Fibroblast of lung (primary cell): ENCODE measurements around the gene ZNRF3. TPM values are rescaled to one million over a fixed set of nuclear protein-coding genes. Genes with fewer than 3 reads are reported as not detected.

Experiments
- DNase-seq, 2 donors: peaks; one replicate each; pipeline versions ENCODE4 v3.0.0 to v3.0.0-alpha.2; 2010; ENCODE audit warnings: low read depth in 2 of 2
- H2AFZ ChIP-seq: 2 replicates; pipeline ENCODE4 v1.5.1; 2012; ENCODE audit warnings: low read length, control low read depth, inconsistent platforms
- H3K27ac ChIP-seq: 2 replicates; pipeline ENCODE4 v1.5.1; 2011; ENCODE audit warnings: low read length, control low read depth; ENCODE audit not compliant: insufficient read depth
- H3K27me3 ChIP-seq: 2 replicates; pipeline ENCODE4 v1.5.1; 2011; ENCODE audit warnings: mild to moderate bottlenecking, low read length; ENCODE audit not compliant: control insufficient read depth, insufficient read depth
- H3K36me3 ChIP-seq: 2 replicates; pipeline ENCODE4 v1.5.1; 2011; ENCODE audit warnings: low read length; ENCODE audit not compliant: control insufficient read depth, insufficient read depth
- H3K4me1 ChIP-seq: 2 replicates; pipeline ENCODE4 v1.5.1; 2011; ENCODE audit warnings: low read length; ENCODE audit not compliant: control insufficient read depth, insufficient read depth; ENCODE audit errors: extremely low read depth
- H3K4me2 ChIP-seq: 2 replicates; pipeline ENCODE4 v1.5.1; 2011; ENCODE audit warnings: low read length, control low read depth; ENCODE audit not compliant: insufficient read depth; ENCODE audit errors: extremely low read depth
- H3K4me3 ChIP-seq, 4 experiments: fragments of 200-600 bp in 1 of 4; sonication (generic) in 1 of 4; replicated peaks in 1 of 4; 2 replicates each; pipeline ENCODE4 v1.5.1; 2011 to 2016; ENCODE audit warnings: low read length in 4 of 4, low read depth in 3 of 4, mild to moderate bottlenecking in 3 of 4, control low read depth in 2 of 4, inconsistent platforms in 1 of 4, mixed read lengths in 1 of 4; ENCODE audit not compliant: insufficient read depth in 1 of 4; ENCODE audit errors: control extremely low read depth in 1 of 4
- H3K79me2 ChIP-seq: 2 replicates; pipeline ENCODE4 v1.5.1; 2012; ENCODE audit warnings: mild to moderate bottlenecking, low read length, inconsistent platforms; ENCODE audit not compliant: control insufficient read depth, insufficient read depth
- H3K9ac ChIP-seq: 2 replicates; pipeline ENCODE4 v1.5.1; 2011; ENCODE audit warnings: mild to moderate bottlenecking, low read length, control low read depth; ENCODE audit not compliant: insufficient read depth
- H3K9me3 ChIP-seq: 2 replicates; pipeline ENCODE4 v1.5.1; 2012; ENCODE audit warnings: low read depth, low read length; ENCODE audit not compliant: control insufficient read depth, insufficient read depth
- H4K20me1 ChIP-seq: 2 replicates; pipeline ENCODE4 v1.5.1; 2011; ENCODE audit warnings: low read length; ENCODE audit not compliant: control insufficient read depth, insufficient read depth; ENCODE audit errors: extremely low read depth
- EZH2 ChIP-seq: IDR thresholded peaks from 2 replicates; pipeline ENCODE4 v1.5.1; 2012; ENCODE audit warnings: low read length, control low read depth, mild to moderate bottlenecking; ENCODE audit errors: missing control alignments
- polyA plus RNA-seq, 2 donors: library from polyadenylated mRNA; depleted of rRNA in 1 of 2; stranded (reverse) in 1 of 2; unstranded in 1 of 2; fragments of >200 nt; gene quantifications; 2 replicates each; pipeline ENCODE4 v1.2.1, GENCODE V29; 2011 to 2012; ENCODE audit warnings: missing spikeins in 1 of 2
- total RNA-seq: library from RNA; depleted of rRNA; stranded (reverse); fragments of >200 nt; gene quantifications from 2 replicates; pipeline ENCODE4 v1.2.1, GENCODE V29; 2014
- TF ChIP-seq, protein P1 (sequence below), 2 donors: IDR thresholded peaks in 1 of 2; conservative IDR thresholded peaks in 1 of 2; 1 replicate in 1 of 2; 2 replicates in 1 of 2; pipeline ENCODE4 v1.5.1; 2011 to 2012; ENCODE audit warnings: low read length in 2 of 2, control low read depth in 1 of 2, inconsistent platforms in 1 of 2, low read depth in 1 of 2, mild to moderate bottlenecking in 1 of 2

The ZNRF3 gene
- total and polyA plus RNA-seq, 2 donors (not counting 1 experiment from before 2014, with no cell fraction given), result 1.1 to 2.6 TPM

- Histone ChIP-seq H4K20me1 (no peaks in the 10 kb centered on the region), H3K36me3 (no peaks in the 10 kb centered on the region), H3K9ac (no peak overlapping the region), H3K27me3 (no peaks in the 10 kb centered on the region), H2AFZ (no peak overlapping the region), H3K4me3 (no peak overlapping the region), H3K4me2 (no peak overlapping the region), H3K27ac (no peak overlapping the region), H3K9me3 (no peaks in the 10 kb centered on the region), H3K4me1 (no peaks in the 10 kb centered on the region), H3K79me2 (no peaks in the 10 kb centered on the region)
- TF ChIP-seq EZH2, result no peak
- TF ChIP-seq, protein P1, sequence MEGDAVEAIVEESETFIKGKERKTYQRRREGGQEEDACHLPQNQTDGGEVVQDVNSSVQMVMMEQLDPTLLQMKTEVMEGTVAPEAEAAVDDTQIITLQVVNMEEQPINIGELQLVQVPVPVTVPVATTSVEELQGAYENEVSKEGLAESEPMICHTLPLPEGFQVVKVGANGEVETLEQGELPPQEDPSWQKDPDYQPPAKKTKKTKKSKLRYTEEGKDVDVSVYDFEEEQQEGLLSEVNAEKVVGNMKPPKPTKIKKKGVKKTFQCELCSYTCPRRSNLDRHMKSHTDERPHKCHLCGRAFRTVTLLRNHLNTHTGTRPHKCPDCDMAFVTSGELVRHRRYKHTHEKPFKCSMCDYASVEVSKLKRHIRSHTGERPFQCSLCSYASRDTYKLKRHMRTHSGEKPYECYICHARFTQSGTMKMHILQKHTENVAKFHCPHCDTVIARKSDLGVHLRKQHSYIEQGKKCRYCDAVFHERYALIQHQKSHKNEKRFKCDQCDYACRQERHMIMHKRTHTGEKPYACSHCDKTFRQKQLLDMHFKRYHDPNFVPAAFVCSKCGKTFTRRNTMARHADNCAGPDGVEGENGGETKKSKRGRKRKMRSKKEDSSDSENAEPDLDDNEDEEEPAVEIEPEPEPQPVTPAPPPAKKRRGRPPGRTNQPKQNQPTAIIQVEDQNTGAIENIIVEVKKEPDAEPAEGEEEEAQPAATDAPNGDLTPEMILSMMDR (conservative IDR thresholded peaks at IDR 0.05 in 1 of 2, IDR thresholded peaks at IDR 0.05 in 1 of 2; ENCODE audit: low read depth in 1 of 2, low read length in 2 of 2), result no peak
- no peak for DNase-seq
These were observed 139.9 kb downstream of the ZNRF3 start for GRCh38 chr22:29023172-29023796.

- Histone ChIP-seq H3K27me3 (no peaks in the 10 kb centered on the region), H3K4me1 (peaks cover 6% of the 10 kb centered on the region), H3K79me2 (no peaks in the 10 kb centered on the region), H3K4me2 (no peak overlapping the region), H3K4me3 (no peak overlapping the region), H2AFZ (no peak overlapping the region), H3K9ac (no peak overlapping the region), H3K9me3 (no peaks in the 10 kb centered on the region), H3K27ac (no peak overlapping the region), H3K36me3 (no peaks in the 10 kb centered on the region), H4K20me1 (no peaks in the 10 kb centered on the region)
- no peak for DNase-seq
- TF ChIP-seq, protein P1 (conservative IDR thresholded peaks at IDR 0.05 in 1 of 2, IDR thresholded peaks at IDR 0.05 in 1 of 2; ENCODE audit: low read depth in 1 of 2, low read length in 2 of 2), result no peak
- TF ChIP-seq EZH2, result no peak
These were observed 143.2 kb downstream of the ZNRF3 start for GRCh38 chr22:29026579-29026978.

- peaks cover 17% of the 10 kb centered on the region for H3K4me1 ChIP-seq
- no peak for TF ChIP-seq EZH2
- TF ChIP-seq, protein P1 (conservative IDR thresholded peaks at IDR 0.05 in 1 of 2, IDR thresholded peaks at IDR 0.05 in 1 of 2; ENCODE audit: low read depth in 1 of 2, low read length in 2 of 2), result no peak
- H3K4me2 ChIP-seq, result no peak overlapping the region
- no peaks in the 10 kb centered on the region for H3K9me3 ChIP-seq
- no peaks in the 10 kb centered on the region for H3K79me2 ChIP-seq
- H4K20me1 ChIP-seq, result no peaks in the 10 kb centered on the region
- H3K36me3 ChIP-seq, result no peaks in the 10 kb centered on the region
- H3K4me3 ChIP-seq, result no peak overlapping the region
- H2AFZ ChIP-seq, result no peak overlapping the region
- no peak overlapping the region for H3K9ac ChIP-seq
- DNase-seq, result no peak
- H3K27ac ChIP-seq, result no peak overlapping the region
- H3K27me3 ChIP-seq, result no peaks in the 10 kb centered on the region
These were observed 145.1 kb downstream of the ZNRF3 start for GRCh38 chr22:29028468-29028867.
